ENCODE results near the gene ELAVL3.

GRCh38 chr19:11451871-11452619, 28.8 kb downstream of the ELAVL3 start:
- TF ChIP-seq CTCF (IDR thresholded peaks at IDR 0.05) = no peak
- TF ChIP-seq POLR2A (IDR thresholded peaks at IDR 0.05) = no peak
